ENCODE measurements around the gene DPF3.

DNA sequence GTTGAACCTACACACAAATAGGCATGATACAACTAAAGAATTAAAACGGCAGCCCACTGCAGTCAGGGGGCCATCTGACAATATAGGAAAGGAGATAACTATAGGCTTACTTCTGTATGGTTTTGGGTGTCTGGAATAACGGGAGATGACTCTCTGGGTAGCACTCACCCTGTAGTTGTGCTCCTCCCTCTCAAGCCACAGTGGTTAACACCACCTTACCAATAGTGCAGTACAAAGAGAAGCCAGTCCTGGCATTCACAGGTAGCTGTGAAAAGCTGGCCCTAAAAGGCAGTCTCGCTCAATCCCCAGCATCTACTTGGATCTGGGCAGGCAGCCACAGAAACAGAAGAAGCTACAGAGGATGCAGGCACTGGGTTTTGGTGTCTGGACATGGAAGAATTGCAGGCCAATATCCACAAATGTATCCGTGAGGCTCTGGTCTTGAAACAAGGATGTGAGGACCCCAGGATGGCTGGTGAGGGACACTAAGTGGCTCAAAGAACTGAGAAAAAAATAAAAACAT, 93.0 kb downstream of the DPF3 start:
- TF ChIP-seq CTCF (IDR thresholded peaks at IDR 0.05) (no peak), POLR2A (IDR thresholded peaks at IDR 0.05) (no peak), EP300 (IDR thresholded peaks at IDR 0.05) (no peak)
